SHP77 (cell line): Measurements from ENCODE around the gene RHOB.
"Not testable (repeated sequence)": the region's sequence is repeated elsewhere in the genome, so short reads cannot be mapped to it uniquely, and the experiment has no call there.

Source experiments
- DNase-seq, 2 experiments: peaks; one replicate each; lab custom pipeline; 2025; lab: John Stamatoyannopoulos, UW

The RHOB gene

GRCh38 chr2:20422402-20423271, 24.2 kb upstream of the RHOB start:
- no peak for DNase-seq

GRCh38 chr2:20423359-20423758, 23.5 kb upstream of the RHOB start:
- DNase-seq = no peak

- no peak for DNase-seq
Measured at GRCh38 chr2:20423847-20424246, 23.0 kb upstream of the RHOB start.

GRCh38 chr2:20424300-20425290, 22.3 kb upstream of the RHOB start:
- no peak for DNase-seq

GRCh38 chr2:20425371-20425881, 21.4 kb upstream of the RHOB start:
- DNase-seq = no peak

GRCh38 chr2:20425884-20426283, 21.0 kb upstream of the RHOB start:
- no peak for DNase-seq

GRCh38 chr2:20427931-20428526, 18.8 kb upstream of the RHOB start:
- no peak for DNase-seq

- DNase-seq = no peak
Measured at GRCh38 chr2:20428717-20429490, 18.0 kb upstream of the RHOB start.

GRCh38 chr2:20429528-20429927, 17.3 kb upstream of the RHOB start:
- DNase-seq = no peak

GRCh38 chr2:20430035-20430434, 16.8 kb upstream of the RHOB start:
- DNase-seq = no peak

- no peak for DNase-seq
Measured at GRCh38 chr2:20430461-20431300, 16.2 kb upstream of the RHOB start.

- DNase-seq = no peak
Measured at GRCh38 chr2:20431301-20431698, 15.6 kb upstream of the RHOB start.

- DNase-seq = no peak
Measured at GRCh38 chr2:20431772-20432171, 15.1 kb upstream of the RHOB start.

GRCh38 chr2:20432714-20433113, 14.2 kb upstream of the RHOB start:
- DNase-seq = no peak

GRCh38 chr2:20433249-20433648, 13.6 kb upstream of the RHOB start:
- DNase-seq = no peak

GRCh38 chr2:20433946-20434553, 12.8 kb upstream of the RHOB start:
- DNase-seq = no peak

- DNase-seq = no peak
Measured at GRCh38 chr2:20434588-20435294, 12.1 kb upstream of the RHOB start.

- not testable (repeated sequence) for DNase-seq
Measured at GRCh38 chr2:20435456-20435855, 11.4 kb upstream of the RHOB start.

- no peak for DNase-seq
Measured at GRCh38 chr2:20436716-20437470, 10.0 kb upstream of the RHOB start.
